HG02943 (cell line): ENCODE measurements around the gene ANKMY2.
"Not testable (repeated sequence)": the region's sequence is repeated elsewhere in the genome, so short reads cannot be mapped to it uniquely, and the experiment has no call there.

Source experiments
- ATAC-seq: cut with Tn5 transposase; IDR thresholded peaks from one replicate; pipeline ENCODE4 v1.9.1; 2021; ENCODE audit warnings: mild to moderate bottlenecking, low read depth, moderate library complexity; ENCODE audit not compliant: unreplicated experiment

The ANKMY2 gene

GRCh38 chr7:16660702-16661464 is 15.3 kb upstream of the ANKMY2 start:
- ATAC-seq, result no peak

DNA sequence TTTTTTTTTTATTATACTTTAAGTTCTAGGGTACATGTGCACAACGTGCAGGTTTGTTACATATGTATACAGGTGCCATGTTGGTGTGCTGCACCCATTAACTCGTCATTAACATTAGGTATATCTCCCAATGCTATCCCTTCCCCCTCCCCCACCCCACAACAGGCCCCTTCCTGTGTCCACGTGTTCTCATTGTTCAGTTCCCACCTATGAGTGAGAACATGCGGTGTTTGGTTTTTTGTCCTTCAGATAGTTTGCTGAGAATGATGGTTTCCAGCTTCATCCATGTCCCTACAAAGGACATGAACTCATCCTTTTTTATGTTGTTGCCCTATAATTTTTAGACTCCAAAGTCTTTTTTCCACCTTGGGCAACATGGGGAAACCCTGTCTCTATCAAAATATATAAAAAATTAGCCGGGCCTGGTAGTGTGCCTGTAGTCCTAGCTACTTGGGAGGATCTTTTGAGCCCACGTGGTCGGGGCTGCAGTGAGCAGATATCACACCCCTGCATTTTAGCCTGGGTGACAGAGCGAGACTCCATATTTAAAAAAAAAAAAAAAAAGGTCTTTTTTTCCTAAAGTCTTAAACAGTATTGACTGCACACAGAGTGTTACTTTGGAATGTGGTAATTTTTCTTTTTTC is 14.4 kb upstream of the ANKMY2 start:
- ATAC-seq, result not testable (repeated sequence)

DNA sequence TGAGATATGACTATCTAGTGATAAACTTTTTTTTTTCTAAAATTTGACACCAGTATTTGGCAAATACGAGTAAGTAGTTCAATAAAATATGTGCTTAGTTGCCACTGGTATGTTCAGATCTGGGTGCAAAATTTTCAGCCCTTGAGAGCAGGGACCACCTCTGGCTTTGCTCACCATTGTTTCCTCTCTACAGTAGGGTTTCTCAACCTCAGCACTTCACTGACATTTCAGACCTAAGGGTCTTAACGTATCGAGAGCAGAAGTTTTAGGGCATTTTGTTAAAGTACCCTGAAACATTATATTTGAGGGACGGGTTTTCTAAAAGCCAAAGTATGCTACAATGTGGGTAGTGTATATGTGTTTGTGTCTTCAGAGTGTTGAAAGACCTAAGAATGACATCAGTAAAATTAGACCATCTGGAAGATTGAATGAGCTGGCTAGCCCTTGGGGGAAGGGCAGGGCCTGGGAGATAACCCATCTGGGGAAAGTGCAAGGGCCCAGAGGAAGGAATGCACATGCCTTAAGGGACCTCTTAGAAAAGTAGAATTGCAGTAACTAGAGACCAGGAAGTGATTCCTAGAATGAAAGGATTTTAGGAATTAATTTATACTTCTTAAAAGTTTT is 12.2 kb upstream of the ANKMY2 start:
- ATAC-seq, result no peak

GRCh38 chr7:16656141-16656540 is 10.6 kb upstream of the ANKMY2 start:
- no peak for ATAC-seq

GRCh38 chr7:16655394-16655793 is 9.8 kb upstream of the ANKMY2 start:
- no peak for ATAC-seq

- no peak for ATAC-seq
Measured at GRCh38 chr7:16652888-16653287, 7.3 kb upstream of the ANKMY2 start.

- ATAC-seq, result no peak
Measured at GRCh38 chr7:16652240-16652583, 6.7 kb upstream of the ANKMY2 start.

DNA sequence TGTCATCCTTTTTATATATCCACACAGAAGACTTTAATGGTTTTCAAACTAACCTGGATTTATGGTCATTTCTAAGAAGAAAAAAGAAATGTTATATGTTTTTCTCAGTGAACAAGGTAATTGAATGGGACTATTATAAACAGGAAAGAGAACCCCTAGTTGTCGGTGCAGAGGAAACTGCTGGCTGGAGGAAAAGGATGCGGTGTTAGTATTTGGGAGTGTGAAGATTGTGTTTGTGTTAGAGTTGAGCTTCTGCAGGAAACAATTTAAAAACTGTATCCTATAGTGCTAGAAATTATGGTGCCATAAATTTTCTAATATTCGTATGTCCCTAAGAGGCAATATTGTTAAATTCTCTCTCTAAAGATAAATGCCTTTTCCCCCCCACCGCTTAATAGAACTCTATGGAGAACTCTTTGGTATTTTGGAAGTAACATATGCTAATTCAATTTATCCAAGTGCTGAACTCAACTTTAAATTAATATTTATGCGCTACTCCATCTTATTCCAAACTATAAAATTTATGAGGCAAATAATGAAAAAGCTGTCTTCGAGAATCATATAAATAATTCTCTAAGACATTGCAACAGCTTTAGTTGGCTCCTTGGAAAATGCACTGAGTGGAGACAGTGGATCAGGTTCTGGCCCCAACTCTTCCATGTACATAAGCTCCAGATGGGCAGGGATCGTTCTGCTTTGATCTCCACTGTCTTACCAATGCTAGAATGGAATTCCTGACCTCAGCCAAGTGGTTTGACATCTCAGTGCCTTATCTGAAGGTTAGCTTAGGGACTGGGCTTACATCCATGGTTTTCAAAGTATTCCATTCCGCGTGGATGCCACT is 6.1 kb upstream of the ANKMY2 start:
- no peak for ATAC-seq

GRCh38 chr7:16650266-16650665 is 4.7 kb upstream of the ANKMY2 start:
- no peak for ATAC-seq

GRCh38 chr7:16649196-16649595 is 3.6 kb upstream of the ANKMY2 start:
- ATAC-seq, result no peak

- no peak for ATAC-seq
Measured at GRCh38 chr7:16648551-16648950, 3.0 kb upstream of the ANKMY2 start.

DNA sequence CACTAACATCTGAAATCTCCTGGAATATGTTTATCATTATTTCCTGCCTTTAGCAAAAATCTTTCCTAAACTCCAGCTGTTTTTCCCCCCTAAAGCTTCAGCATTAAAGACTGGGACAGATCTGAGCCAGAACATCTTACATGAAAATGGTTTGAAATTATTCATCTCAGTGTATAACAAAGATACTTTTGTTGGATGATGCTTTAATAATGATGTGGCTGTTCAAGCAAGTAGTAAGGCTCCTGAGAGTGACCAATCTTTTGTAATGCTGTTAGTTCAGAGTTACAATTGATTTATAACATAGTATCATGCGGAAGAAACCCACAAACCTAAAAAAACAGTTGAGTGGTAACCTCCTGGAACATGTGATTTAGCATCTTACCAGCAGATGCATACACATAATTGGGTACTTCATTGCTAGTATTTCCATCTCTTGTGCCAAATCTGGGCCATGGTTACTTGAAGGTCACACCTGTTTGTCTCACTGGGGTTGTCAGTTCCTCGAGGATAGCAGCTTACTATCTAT is 1.9 kb upstream of the ANKMY2 start:
- ATAC-seq, result no peak

- ATAC-seq, result no peak
Measured at GRCh38 chr7:16646472-16647072, 1.0 kb upstream of the ANKMY2 start.

- ATAC-seq, result no peak
Measured at GRCh38 chr7:16644636-16645592, 640 bp downstream of the ANKMY2 start.

GRCh38 chr7:16644157-16644556 is 1.4 kb downstream of the ANKMY2 start:
- ATAC-seq, result no peak

DNA sequence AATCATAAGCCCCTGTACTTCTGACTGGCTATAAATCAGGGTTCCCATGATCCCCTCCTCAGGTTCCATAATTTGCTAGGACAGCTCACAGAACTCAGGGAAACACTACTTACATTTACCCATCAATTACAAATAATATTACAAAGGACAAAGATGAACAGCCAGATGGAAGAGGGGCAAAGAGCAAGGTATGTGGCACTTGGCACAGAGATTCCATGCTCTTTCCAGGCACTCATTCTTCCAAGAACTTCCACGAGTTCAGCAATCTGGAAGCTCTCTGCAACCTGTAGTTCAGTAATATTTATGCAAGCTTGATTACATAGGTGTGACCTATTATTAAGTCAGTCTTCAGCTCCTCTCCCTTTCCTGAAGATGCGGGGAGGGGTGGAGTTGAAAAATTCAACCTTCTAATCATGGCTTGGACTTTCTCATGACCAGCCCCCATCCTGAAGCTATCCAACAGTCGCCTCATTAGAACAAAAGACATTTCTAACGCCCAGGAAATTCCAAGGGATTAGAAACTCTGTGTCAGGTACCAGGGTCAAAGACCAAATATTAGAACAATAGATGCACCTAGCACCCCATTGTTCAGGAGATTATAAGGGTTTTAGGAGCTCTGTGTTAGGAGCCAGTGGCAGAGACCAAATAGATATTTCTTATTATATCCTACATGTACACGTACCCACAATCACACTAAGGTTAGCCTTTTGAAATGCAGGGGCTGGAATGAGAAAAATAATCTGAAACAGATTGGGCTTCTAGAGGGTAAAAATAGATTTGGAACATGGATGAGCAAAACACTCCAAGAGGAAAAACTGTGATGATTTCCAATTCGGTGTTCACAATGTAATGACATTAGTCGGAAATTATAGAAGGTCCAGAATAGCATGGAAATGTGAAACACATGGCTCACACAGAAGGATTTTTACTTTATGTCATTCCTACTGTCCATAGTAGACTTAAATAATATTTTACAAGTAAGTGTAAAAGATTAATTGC is 7.0 kb downstream of the ANKMY2 start:
- ATAC-seq, result no peak

GRCh38 chr7:16637379-16637778 is 8.2 kb downstream of the ANKMY2 start:
- no peak for ATAC-seq

- no peak for ATAC-seq
Measured at GRCh38 chr7:16636555-16637101, 8.9 kb downstream of the ANKMY2 start.
